ENCODE measurements around the gene HIPK3.
"Not testable (repeated sequence)": the region's sequence is repeated elsewhere in the genome, so short reads cannot be mapped to it uniquely, and the experiment has no call there.

HIPK3 gene

DNA sequence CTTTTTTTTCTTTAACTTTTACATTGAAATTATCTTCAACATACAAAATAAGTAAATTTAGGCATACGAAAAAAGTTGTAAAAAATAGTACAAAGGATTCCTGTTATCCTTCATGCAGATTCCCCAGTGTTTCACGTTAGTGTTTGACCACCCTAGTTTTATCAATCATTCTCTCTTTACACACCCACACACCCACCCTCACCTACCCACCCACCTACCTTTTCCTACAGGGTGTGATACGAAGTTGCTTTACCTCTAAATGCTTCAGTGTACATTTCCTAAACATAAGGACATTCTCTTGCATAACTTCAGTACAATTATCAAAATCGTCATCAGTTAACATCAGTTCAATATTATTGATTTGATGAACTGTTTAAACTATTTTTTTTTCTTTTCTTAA lies 37.0 kb downstream of the HIPK3 start:
- Histone ChIP-seq H3K36me3 (peaks cover 18% of the 10 kb centered on the region), H3K4me3 (ENCODE audit: low read depth in 1 of 2, low read length in 1 of 2) (no peak overlapping the region), H3K27ac (no peak overlapping the region), H3K27me3 (no peaks in the 10 kb centered on the region), H3K4me1 (ENCODE audit: control insufficient read depth in 1 of 2, insufficient read depth in 1 of 2, low read depth in 1 of 2, low read length in 1 of 2) (no peaks in the 10 kb centered on the region), H3K9me3 (no peaks in the 10 kb centered on the region)
- TF ChIP-seq CTCF (IDR thresholded peaks at IDR 0.05): no peak

- Histone ChIP-seq H3K27ac (no peak overlapping the region), H3K36me3 (peaks cover 18% of the 10 kb centered on the region), H3K9me3 (no peaks in the 10 kb centered on the region), H3K27me3 (no peaks in the 10 kb centered on the region), H3K4me1 (ENCODE audit: control insufficient read depth in 1 of 2, insufficient read depth in 1 of 2, low read depth in 1 of 2, low read length in 1 of 2) (no peaks in the 10 kb centered on the region), H3K4me3 (ENCODE audit: low read depth in 1 of 2, low read length in 1 of 2) (no peak overlapping the region)
- TF ChIP-seq CTCF (IDR thresholded peaks at IDR 0.05): no peak
These were observed 37.6 kb downstream of the HIPK3 start for GRCh38 chr11:33294797-33295196.

- H3K27ac ChIP-seq: peak overlapping the region; percentile 10
- no peaks in the 10 kb centered on the region for H3K27me3 ChIP-seq
- H3K4me1 ChIP-seq (ENCODE audit: control insufficient read depth in 1 of 2, insufficient read depth in 1 of 2, low read depth in 1 of 2, low read length in 1 of 2): no peaks in the 10 kb centered on the region
- peaks cover 24% of the 10 kb centered on the region for H3K36me3 ChIP-seq
- H3K9me3 ChIP-seq: no peaks in the 10 kb centered on the region
- no peak for TF ChIP-seq CTCF (IDR thresholded peaks at IDR 0.05)
- no peak overlapping the region for H3K4me3 ChIP-seq (ENCODE audit: low read depth in 1 of 2, low read length in 1 of 2)
These were observed 39.5 kb downstream of the HIPK3 start for GRCh38 chr11:33296695-33297094.

DNA sequence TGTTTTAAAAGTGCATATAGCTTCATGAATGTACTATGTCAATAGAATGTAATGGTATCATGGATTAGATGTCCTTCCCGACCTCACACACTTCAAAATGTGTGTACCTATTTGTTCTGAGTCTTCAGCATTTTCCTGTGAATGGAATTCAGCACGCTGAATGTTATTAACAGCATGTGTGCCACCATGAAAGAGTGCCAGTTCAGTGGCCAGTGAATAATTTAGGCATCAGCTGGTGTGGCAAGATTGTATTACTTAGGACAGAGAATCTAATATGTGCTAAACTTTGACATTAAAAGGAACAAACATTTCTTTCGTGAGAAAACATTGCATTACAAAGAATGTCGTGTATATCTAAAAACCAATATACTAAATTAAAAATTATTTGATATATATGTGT lies 46.4 kb downstream of the HIPK3 start:
- Histone ChIP-seq H3K27ac (no peak overlapping the region), H3K27me3 (no peaks in the 10 kb centered on the region), H3K9me3 (no peaks in the 10 kb centered on the region), H3K4me3 (ENCODE audit: low read depth in 1 of 2, low read length in 1 of 2) (no peak overlapping the region), H3K36me3 (peaks cover 6% of the 10 kb centered on the region), H3K4me1 (ENCODE audit: control insufficient read depth in 1 of 2, insufficient read depth in 1 of 2, low read depth in 1 of 2, low read length in 1 of 2) (no peaks in the 10 kb centered on the region)
- TF ChIP-seq CTCF (IDR thresholded peaks at IDR 0.05): no peak

GRCh38 chr11:33306821-33307220 lies 49.6 kb downstream of the HIPK3 start:
- H3K4me1 ChIP-seq (ENCODE audit: control insufficient read depth in 1 of 2, insufficient read depth in 1 of 2, low read depth in 1 of 2, low read length in 1 of 2); H3K36me3 ChIP-seq; H3K4me3 ChIP-seq (ENCODE audit: low read depth in 1 of 2, low read length in 1 of 2); H3K9me3 ChIP-seq; H3K27me3 ChIP-seq; H3K27ac ChIP-seq: not testable (repeated sequence)

GRCh38 chr11:33307984-33308383 lies 50.8 kb downstream of the HIPK3 start:
- H3K36me3 ChIP-seq: no peaks in the 10 kb centered on the region
- H3K27ac ChIP-seq: peak overlapping the region; percentile 32
- no peak for TF ChIP-seq CTCF (IDR thresholded peaks at IDR 0.05)
- H3K4me3 ChIP-seq (ENCODE audit: low read depth in 1 of 2, low read length in 1 of 2): no peak overlapping the region
- H3K9me3 ChIP-seq: no peaks in the 10 kb centered on the region
- peaks cover 0 to 4% of the 10 kb centered on the region in 2 experiments for H3K4me1 ChIP-seq (ENCODE audit: control insufficient read depth in 1 of 2, insufficient read depth in 1 of 2, low read depth in 1 of 2, low read length in 1 of 2)
- H3K27me3 ChIP-seq: no peaks in the 10 kb centered on the region

Measured in neutrophil (primary cell).